HS-5 (cell line): ENCODE measurements around the gene THAP4.

Experiments used
- DNase-seq: peaks from one replicate; pipeline ENCODE4 v3.0.0-alpha.2; 2012; ENCODE audit warnings: low read depth

The THAP4 gene

DNA sequence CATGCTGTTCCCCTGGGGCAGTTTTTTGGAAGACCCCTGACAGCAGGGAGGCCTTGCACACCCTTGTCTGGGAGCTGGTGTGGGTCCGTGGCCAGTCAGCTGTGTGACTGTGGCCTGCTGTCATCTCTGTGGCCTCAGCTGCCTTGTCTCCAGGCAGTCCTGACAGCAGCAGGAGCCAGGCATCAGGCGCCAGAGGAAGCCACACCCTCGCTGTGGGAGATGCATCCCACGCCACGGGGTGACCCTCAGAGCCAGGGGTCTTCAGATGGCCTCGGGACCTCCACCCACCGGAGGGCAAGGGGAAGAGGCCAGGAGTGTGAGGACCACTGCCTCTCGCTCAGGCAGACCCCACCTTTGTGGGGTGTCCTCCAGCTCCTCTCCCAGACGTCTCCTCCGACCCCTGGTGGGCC lies 73.4 kb downstream of the THAP4 start:
- DNase-seq: no peak

DNA sequence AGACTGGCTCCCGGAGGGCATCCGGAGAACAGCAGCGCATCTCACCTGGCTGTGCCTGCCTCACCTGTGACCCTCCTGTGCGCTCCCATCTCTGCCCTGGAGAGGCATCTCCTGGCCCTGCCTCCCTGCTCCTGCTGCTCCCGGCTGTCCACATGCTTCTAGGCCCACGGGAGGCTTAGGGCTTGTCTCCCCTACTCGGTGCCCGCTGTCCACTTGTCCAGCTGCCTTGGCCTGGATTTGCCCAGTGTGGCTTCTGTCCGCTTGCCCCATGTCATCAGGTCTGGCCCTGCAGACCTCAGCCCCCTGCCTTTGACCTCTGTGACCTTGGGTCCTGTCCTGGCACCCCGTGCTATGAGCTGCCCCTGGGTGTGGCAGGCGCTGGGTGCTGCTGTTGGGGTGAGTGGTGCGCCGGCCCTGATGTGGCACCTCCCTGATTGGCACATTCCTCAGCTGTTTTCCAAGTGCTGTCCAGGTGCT lies 73.9 kb downstream of the THAP4 start:
- no peak for DNase-seq

DNA sequence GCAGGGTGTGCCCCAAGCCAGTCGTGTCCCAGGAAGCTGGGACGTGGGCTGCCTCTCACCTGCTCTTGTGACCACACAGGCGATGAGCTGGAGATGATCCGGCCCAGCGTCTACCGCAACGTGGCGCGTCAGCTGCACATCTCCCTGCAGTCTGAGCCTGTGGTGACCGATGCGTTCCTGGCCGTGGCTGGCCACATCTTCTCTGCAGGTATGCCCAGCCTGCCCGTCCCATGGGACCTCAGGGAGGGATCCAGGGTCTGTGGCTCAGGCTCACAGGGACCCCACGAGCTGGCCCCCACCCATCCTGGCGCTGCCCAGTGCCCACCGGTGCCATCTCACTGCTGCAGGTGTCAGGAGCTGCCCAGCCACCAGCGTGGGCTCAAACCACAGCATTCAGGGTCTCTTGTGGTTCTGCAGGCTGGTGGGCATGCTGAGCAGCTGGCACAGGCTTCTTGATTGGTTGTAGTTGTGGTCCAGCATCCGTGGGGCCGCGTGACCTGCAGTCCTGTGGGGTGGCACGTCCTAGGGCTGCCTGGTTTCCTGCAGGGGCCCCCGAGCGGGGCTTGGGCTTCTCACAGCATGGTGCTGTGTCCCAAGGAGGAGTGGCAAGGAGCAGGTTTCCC lies 74.6 kb downstream of the THAP4 start:
- DNase-seq: no peak

DNA sequence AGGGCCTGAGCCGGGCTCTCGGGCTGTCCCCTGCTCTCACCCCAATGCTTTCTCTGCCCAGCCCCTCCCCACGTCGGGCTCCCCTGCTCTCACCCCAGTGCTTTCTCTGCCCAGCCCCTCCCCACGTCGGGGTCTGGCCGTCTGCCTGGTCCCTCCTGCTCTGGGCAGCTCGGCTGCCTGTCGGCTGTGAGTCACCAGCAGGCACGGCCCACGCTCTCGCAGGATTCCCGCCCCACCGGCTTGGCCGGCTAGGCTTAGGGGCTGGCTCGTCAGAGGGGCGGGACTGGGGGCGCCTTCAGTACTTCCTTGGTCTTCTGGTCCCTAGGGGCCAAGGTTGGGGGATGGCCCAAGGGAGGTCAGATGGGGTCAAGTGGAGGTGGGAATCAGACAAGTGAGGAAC lies 75.1 kb downstream of the THAP4 start:
- DNase-seq: no peak

DNA sequence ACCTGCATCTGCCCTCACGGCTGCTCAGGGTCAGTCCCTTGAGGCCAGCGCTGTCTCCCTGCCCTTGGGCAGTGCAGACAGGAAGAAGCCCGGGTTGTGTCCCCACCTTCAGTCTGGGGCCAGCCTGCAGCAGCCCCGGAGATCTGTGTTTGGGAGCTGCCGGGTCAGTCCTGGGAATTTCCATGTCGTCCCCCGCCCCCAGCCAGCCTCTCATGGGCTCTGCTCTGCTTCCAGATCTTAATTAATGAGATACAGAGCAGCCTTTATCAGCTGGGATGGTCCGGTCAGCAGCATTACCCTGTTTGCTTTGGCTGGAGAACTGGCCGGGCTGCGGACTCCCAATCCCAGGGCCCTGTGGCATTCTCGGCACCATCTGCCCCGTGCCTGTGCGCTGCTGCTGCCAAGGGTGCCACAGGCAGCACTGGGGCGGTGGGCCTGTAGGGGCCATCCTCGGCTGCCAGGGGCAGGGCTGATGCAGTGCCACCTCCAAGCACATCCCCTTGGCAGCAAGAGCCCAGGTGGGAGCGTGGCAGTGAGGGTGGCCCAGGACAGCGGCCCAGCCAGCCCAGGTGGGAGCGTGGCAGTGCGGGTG lies 76.0 kb downstream of the THAP4 start:
- no peak for DNase-seq

DNA sequence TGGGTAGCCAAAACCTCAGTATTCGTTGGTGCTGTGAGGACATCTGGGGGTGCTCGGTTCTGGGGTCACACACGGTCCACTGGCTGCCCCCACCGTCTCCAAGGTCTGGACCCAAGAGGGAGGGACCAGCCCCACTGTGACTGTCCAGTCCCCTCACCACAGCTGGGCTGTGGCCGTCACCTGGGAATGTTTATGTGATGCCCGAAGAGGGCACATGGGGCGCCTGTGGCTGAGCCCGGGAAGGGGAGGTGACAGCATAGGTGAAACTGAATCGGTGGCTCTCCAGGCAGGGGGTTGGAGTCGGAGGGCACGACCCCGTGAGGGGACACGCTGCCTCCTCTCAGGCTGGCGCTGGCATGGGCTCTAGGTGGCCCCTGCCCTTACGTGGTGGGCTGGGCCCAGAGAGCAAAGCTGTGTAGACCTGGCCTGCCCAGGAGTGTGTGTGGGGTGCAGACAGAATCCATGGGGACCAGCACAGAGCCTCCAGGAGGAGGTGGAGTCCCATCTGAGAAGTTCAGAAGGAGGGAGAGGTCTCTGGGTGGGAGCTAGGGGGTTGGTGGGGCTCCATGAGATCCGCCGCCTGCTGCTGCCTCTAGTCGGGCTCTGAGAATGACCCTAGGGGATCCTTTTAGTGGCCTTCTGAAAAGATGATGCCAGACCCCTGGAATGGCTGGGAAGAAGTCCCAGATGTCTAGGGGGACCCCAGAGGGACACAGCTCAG lies 76.6 kb downstream of the THAP4 start:
- DNase-seq: no peak

DNA sequence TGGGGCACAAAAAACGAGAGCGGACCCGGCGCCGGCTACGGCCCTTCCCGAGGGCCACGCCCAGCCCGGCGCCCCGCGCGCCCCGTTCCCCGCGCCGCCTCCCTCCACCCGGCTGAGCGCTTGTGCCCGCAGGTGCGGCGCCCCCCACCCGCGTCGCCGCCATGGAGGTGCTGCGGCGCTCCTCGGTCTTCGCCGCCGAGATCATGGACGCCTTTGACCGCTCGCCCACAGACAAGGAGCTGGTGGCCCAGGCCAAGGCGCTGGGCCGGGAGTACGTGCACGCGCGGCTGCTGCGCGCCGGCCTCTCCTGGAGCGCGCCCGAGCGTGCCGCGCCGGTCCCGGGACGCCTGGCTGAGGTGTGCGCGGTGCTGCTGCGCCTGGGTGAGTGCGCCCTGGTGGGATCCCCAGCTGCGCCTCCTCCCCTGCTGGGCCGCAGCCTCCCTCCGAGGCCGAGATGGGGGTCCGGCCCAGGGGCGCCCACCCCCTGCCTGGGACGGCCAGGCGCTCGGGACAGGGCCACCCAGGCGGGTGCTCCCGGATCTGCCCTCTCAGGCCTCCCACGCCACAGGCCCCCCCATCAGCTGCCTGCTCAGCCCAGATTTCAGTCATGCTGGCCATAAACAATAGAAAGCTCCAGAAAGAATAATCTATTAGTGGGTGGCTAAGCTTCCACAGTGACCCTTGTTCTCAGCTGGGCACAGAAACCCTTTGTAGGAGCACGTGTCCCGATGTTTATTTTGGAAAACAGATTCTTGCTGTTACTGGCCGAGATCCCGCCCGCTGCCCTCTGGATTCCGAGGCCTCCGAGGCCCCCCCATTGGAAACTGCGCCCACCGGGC lies 77.4 kb downstream of the THAP4 start:
- no peak for DNase-seq

DNA sequence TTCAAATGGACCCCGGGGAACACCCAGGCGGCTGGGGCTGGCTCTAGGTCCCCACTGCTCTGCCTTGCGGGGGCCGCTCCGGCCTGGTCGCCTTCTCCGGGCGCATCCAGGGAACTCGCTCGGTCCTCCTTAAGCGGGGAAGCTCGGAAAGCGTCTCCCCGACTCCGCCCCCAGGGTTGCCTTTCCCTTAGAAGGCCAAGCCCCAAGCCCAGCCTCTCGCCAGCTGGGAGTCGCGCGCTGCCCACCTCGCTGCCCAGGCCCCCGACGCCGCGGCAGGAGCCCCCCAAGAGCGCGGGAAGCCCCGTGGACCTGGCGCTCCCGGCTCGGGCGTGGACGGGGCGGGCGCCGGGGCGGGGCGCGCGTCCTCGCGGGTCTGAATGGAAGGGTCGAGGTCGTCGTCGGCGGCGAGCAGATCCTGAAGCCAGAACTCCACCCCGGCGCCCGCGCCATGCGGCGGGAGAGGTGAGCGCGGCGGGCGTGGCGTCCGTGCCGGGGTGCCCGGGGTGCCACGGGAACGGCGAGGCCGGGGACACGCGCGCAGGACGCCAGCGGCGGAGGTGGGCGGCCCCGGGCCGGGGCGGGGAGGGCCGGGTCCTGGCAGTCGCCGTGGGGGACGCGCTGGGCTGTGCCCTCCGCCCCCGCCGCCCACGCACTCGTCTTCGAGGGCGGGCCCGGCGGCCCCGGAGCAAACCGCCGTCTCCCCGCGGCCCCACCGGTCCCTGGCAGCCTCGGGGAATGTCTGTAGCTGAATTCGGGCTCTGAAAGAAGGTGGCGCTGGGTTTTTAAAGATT lies 78.2 kb downstream of the THAP4 start, which contains the start of gene BOK:
Gene BOK, plus strand, starts transcription at position 214 of the 791 bp plus-strand sequence. CDS start 739 bp downstream, outside the sequence.
- DNase-seq: no peak

DNA sequence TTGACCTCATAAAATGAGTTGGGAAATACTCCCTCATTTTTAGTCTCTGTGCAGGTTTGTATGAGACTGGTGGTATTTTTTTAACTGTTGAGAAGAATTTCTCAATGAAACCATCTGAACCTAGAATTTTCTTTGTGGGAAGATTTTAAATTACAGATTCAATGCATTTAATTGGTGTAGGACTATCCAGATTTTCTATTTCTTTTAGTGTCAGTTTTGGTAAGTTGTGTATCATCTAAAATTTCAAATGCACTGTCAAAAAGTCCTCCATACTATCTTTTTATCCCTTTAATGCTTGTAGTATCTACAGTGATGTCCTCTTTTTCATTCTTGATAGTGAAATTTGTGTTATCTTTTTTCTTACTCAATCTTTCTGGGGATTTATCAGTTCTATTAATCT lies 80.2 kb downstream of the THAP4 start:
- DNase-seq: no peak

DNA sequence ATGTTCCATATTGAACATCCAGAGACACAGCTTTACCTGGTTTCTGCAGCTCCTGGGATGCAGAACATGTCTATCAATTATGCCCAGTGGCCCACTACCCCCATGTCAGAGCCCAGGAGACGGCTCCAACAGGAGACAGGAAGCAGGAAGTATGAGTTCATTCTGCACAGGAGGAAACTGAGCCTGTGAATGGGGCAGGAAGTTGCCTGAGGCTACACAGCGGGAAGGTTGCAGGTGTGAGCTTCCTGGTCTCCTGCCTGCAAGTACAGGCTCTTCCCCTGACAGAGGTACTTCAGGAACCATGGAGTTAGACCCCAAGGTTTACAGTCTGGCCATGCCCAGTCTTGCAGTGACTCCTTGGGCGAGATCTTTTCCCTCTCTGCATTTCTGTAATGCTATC lies 81.2 kb downstream of the THAP4 start:
- no peak for DNase-seq

DNA sequence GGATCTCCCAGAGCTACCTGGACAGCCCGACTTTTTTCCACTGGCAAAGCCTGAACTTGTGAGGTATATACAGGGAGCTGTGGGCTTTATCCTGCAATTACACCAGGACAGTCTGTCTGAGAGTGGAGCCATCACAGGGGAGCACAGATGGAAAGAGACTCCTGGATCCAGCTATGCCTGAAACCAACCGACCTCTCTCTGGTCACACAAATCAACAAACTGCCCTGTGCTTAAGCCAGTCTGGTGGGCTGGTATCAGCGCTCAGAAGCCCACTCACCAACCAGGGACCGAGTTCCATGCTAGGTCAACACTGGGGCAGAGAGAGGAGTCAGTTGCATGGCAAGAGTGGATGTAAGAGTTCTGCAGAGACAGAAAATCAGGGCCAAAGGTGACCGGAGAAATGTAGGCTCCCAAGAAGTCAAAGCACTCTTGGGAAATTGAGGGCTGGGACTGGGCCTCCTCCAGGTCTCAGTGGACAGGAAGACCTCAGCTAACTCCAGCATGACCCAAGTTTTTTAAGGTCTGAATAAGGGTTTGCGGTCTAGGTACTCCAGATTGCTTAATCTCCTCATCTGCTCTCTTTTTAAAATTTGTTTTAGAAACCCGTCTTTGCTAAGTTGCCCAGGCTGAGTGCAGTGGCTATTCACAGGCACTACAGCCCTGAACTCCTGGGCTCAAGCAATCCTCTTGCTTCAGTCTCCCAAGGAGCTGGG lies 82.2 kb downstream of the THAP4 start:
- DNase-seq: no peak

DNA sequence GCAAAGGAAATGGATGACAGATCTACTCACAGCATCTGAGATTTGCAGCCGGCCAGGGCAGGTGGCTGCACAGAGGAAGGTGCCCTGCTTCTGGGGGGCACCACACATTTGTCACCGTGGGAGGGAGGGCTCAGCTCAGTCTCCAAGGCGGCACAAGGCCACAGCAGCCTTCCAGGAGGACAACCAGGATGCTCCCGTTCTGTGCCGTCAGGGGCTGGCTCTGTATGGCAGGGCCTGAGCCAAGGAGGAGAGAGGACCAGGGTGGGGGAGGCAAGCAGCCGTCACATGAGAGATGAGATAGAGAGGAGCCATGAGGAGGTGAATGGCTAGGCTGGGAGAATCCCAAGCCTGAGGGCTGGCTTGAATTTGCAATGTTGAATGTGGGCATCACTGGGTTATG lies 83.0 kb downstream of the THAP4 start:
- DNase-seq: no peak

DNA sequence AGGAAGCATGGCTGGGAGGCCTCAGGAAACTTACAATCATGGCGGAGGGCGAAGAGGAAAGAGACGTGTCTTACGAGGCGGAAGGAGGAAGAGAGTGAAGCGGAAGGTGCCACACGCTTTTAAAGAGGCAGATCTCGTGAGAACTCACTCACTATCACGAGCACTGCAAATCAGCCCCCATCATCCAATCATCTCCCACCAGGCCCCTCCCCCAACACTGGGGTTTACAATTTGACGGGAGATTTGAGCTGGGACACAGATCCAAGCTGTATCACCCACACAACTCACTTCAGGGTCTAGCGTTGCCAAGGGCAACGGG lies 83.5 kb downstream of the THAP4 start:
- DNase-seq: no peak

DNA sequence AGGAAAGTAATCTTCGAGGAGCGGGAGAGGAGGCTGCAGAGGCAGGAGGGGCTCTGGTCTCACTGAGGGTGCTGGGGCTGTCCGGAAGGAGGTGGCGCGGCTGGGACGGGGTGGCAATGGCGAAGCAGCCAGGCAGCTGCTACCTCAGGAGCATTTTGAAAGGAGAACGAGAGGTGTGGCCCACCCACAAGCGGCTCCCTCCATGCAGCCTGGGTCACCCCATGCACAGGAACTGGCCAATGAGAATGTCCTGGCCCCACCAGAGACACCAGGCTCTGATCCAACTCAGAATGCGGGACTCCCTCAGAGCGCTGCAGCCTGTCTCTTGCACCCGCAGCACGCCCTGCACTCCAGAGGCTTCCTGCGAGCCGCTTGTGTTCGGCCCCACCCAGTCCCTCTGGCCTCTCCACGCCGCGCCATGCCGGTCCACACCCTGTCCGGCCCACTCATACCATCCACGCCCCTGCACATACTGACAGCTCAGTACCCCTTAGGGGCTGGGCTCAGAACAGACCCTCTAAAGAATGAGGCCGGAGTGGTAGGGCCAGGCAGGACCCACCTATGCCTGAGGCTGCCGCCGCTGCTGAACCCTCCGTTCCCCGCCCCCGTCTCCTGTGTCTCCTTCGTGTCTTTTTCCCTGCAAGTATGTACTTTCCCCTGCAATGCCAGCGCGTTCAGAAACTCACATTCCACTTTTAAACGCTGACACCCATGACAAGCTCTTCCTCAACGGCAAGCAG lies 84.8 kb downstream of the THAP4 start:
- DNase-seq: no peak

DNA sequence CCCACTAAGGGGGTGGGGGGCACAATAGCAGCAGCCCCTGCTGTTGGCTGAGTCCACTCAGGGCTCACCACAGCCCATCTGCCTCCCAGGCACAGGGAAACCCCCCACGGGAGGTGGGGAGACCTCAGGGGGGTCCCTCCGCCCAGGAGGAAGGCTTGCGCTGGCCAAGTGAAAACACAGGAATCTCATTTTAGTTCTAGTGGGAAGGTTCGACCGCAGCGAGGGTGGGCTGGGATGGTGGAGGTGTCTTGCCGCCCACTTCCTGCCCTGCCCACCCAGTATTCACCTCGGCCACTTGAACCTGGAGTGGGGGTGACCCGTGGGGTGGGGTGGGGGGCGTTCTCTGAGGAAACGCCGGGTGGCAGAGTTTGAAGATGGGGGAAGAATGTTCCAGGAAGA lies 85.4 kb downstream of the THAP4 start:
- no peak for DNase-seq

DNA sequence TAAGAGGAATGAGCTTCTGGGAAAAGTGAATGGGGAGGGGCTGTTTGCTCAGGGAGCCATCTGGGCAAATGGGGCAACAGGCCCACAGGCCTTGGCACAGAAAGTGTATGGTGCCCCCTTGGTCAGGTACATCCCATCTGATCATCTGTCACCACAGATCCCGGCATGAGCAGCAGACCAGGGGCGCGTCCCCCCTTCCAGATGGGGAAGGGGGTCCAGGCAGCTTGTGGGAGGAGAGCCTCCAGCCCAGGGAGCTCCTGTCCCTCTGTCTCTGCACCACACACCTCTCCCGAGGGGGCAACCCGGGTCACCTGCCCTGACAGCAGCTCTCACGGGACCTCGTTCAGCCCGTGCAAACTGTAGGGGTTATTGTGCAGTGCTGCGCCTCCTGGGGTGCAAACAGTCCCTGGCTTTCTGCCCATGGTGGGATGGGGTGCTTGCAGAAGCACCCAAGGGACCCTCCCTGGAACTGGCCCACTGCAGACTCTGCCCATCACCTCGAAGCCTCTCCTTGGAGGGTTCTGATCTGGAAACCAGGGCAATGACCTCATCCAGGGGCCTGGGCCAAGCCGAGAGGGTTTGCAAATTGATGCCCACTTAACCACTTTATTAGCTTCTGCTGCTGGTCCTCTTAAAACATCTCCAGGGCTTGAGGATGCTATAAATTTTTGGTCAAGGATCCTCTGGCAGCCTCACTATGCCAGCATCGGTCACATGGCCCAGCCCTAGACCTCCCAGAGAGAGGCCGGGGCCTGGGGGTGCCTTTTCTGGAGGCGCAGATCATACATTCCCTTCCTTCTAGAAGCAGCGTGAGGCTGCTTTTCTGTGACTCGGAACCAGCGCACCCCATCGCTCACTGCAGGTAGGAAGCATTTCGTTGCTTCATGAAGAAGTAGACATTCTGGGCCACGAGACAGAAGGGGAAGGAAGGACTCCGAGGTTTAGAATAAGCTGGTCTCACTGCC lies 86.1 kb downstream of the THAP4 start:
- no peak for DNase-seq

DNA sequence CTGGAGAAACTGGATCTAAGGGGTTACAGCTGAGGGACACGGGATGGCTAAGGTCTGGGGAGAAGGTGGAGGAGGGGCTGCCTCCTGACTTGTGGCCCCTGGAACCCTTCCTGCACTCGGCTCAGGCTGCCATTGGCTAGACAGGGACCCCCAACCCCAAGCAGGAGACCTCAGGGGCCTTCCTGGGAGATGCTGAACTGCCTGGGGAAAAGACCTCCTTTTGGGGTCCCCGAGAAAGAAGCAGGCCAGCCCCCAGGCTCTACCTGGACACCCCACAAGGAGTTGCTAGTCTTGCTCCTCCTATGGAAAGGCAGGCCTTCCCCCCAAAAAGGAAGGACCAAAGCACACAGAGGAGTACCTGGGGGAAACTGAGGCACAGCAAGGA lies 88.5 kb downstream of the THAP4 start:
- no peak for DNase-seq

DNA sequence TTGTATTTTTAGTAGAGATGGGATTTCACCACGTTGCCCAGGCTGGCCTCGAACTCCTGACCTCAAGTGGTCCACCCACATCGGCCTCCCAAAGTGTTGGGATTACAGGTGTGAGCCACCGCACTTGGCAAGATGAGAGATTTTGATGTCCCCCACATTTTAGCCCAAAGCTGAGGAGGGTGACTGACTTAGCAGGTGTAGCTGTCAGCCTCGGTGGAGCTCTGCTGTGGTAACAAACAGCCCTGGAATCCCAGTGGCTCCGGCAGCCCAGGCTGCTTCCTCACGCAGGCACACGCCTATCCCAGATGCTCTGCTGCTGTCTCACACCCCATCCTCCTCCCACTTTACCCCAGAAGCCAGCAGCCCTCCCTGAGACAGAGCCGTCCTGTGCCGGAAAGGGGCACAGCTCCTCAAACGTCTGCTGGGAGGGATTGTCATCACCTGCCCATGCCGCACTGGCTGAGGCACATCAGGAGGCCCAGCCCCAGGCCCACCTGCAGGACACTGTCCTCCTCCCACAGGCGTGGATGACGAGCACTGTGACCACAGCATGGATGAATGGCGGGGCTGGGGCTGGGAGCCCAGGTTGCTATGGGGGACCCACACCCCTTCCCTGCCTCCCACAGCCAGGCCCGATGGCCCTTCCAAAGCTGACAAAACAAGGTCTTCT lies 89.0 kb downstream of the THAP4 start:
- DNase-seq: no peak
